ENCODE data around the gene ACTR6. TPM values are rescaled to one million over a fixed set of nuclear protein-coding genes. Genes with fewer than 3 reads are reported as not detected.
A peak's percentile ranks its signal among the peaks of the same experiment; 100 is the strongest.
"Not testable (repeated sequence)": the region's sequence is repeated elsewhere in the genome, so short reads cannot be mapped to it uniquely, and the experiment has no call there.

ACTR6 gene
- 10 to 100 TPM; 31.9 to 40.7 (median 38.2) TPM for polyA plus RNA-seq (ENCODE audit: insufficient read length in 4 of 4)

GRCh38 chr12:100200463-100201181 lies at the start of gene ACTR6:
Gene ACTR6 (plus strand): TSS chr12:100200815. CDS start chr12:100200852, 37 bp downstream.
- peak; percentile 94 to 98 (median 95) for DNase-seq (ENCODE audit: low read depth in 4 of 4, low spot score in 2 of 4)

GRCh38 chr12:100151769-100152168 lies 48.8 kb upstream of the ACTR6 start:
- no peak for DNase-seq (ENCODE audit: low read depth in 4 of 4, low spot score in 2 of 4)

GRCh38 chr12:100153131-100153530 lies 47.5 kb upstream of the ACTR6 start:
- DNase-seq (ENCODE audit: low read depth in 4 of 4, low spot score in 2 of 4) = no peak

GRCh38 chr12:100154474-100155247 lies 46.0 kb upstream of the ACTR6 start:
- no peak for DNase-seq (ENCODE audit: low read depth in 4 of 4, low spot score in 2 of 4)

- DNase-seq (ENCODE audit: low read depth in 4 of 4, low spot score in 2 of 4) = no peak
Measured at GRCh38 chr12:100156731-100157426, 43.7 kb upstream of the ACTR6 start.

GRCh38 chr12:100157427-100157821 lies 43.2 kb upstream of the ACTR6 start:
- no peak for DNase-seq (ENCODE audit: low read depth in 4 of 4, low spot score in 2 of 4)

GRCh38 chr12:100158535-100158934 lies 42.1 kb upstream of the ACTR6 start:
- DNase-seq (ENCODE audit: low read depth in 4 of 4, low spot score in 2 of 4) = no peak

GRCh38 chr12:100159391-100160104 lies 41.1 kb upstream of the ACTR6 start:
- no peak for DNase-seq (ENCODE audit: low read depth in 4 of 4, low spot score in 2 of 4)

- peak in 1 of 4 donors; percentile 34 for DNase-seq (ENCODE audit: low read depth in 4 of 4, low spot score in 2 of 4)
Measured at GRCh38 chr12:100163416-100164152, 37.0 kb upstream of the ACTR6 start.

- DNase-seq (ENCODE audit: low read depth in 4 of 4, low spot score in 2 of 4) = no peak
Measured at GRCh38 chr12:100164153-100164704, 36.4 kb upstream of the ACTR6 start.

- no peak for DNase-seq (ENCODE audit: low read depth in 4 of 4, low spot score in 2 of 4)
Measured at GRCh38 chr12:100165356-100165755, 35.3 kb upstream of the ACTR6 start.

GRCh38 chr12:100166232-100166631 lies 34.4 kb upstream of the ACTR6 start:
- no peak for DNase-seq (ENCODE audit: low read depth in 4 of 4, low spot score in 2 of 4)

GRCh38 chr12:100168562-100168961 lies 32.1 kb upstream of the ACTR6 start:
- no peak for DNase-seq (ENCODE audit: low read depth in 4 of 4, low spot score in 2 of 4)

- DNase-seq (ENCODE audit: low read depth in 4 of 4, low spot score in 2 of 4) = no peak
Measured at GRCh38 chr12:100169345-100169744, 31.3 kb upstream of the ACTR6 start.

- no peak for DNase-seq (ENCODE audit: low read depth in 4 of 4, low spot score in 2 of 4)
Measured at GRCh38 chr12:100170313-100170858, 30.2 kb upstream of the ACTR6 start.

GRCh38 chr12:100171248-100171647 lies 29.4 kb upstream of the ACTR6 start:
- DNase-seq (ENCODE audit: low read depth in 4 of 4, low spot score in 2 of 4) = peak in 1 of 4 donors; percentile 36

GRCh38 chr12:100173111-100173510 lies 27.5 kb upstream of the ACTR6 start:
- no peak for DNase-seq (ENCODE audit: low read depth in 4 of 4, low spot score in 2 of 4)

- no peak for DNase-seq (ENCODE audit: low read depth in 4 of 4, low spot score in 2 of 4)
Measured at GRCh38 chr12:100174495-100174894, 26.1 kb upstream of the ACTR6 start.

GRCh38 chr12:100176493-100176892 lies 24.1 kb upstream of the ACTR6 start:
- not testable (repeated sequence) for DNase-seq (ENCODE audit: low read depth in 4 of 4, low spot score in 2 of 4)

Data from left renal cortex interstitium (tissue), 4 donors.